GM12878 (cell line): ENCODE data around the gene ZNF443. TPM values are rescaled to one million over a fixed set of nuclear protein-coding genes. Genes with fewer than 3 reads are reported as not detected.

Experiments used
- ATAC-seq: fragments of 200-7000 bp; cut with Tn5 transposase; 3 replicates; pipeline ENCODE4 v1.9.1; 2020; ENCODE audit warnings: mild to moderate bottlenecking, moderate library complexity
- BruUV-seq: library from RNA; stranded (reverse); fragments of 400-500 nt; replicated peaks from 2 replicates; lab custom pipeline; 2021; lab: Mats Ljungman, UMichigan
- CTCF ChIA-PET: fragments of 300-600 bp; sonication (Branson Sonifier 250); formaldehyde crosslinking; extraction: SDS; loops from one replicate; lab custom pipeline; 2021; ENCODE audit warnings: inconsistent platforms; lab: Yijun Ruan, JAX
- POLR2A ChIA-PET: fragments of 350-600 bp; formaldehyde crosslinking; extraction: SDS; loops from one replicate; lab custom pipeline; 2021; ENCODE audit warnings: inconsistent platforms; lab: Charles Lee
- RAD21 ChIA-PET: fragments of 300-600 bp; sonication (Branson Sonifier 250); formaldehyde crosslinking; loops from one replicate; lab custom pipeline; 2023; ENCODE audit warnings: antibody characterized with exemption; ENCODE audit not compliant: unreplicated experiment; lab: Charles Lee
- SMC1A ChIA-PET: fragments of 300-600 bp; sonication (Branson Sonifier 250); formaldehyde crosslinking; loops from one replicate; lab custom pipeline; 2023; ENCODE audit not compliant: unreplicated experiment, uncharacterized antibody; lab: Charles Lee
- DNase-seq: peaks from one replicate; pipeline ENCODE4 v3.0.0-alpha.2; 2011; ENCODE audit warnings: low read depth, low spot score
- FAIRE-seq: peaks from 3 replicates; lab custom pipeline; 2011; peaks lifted over from hg19 to GRCh38; lab: Jason Lieb, UNC
- H2AFZ ChIP-seq: 2 replicates; pipeline ENCODE4 v1.6.0; 2011; ENCODE audit warnings: low read depth, low read length, control low read depth; ENCODE audit not compliant: control insufficient read depth
- H3K27ac ChIP-seq: 2 replicates; pipeline ENCODE4 v1.5.1; 2011; ENCODE audit warnings: control low read depth; ENCODE audit not compliant: control insufficient read depth, insufficient read depth
- H3K27me3 ChIP-seq, 2 experiments: replicated peaks in 1 of 2; 2 replicates each; pipeline versions ENCODE4 v1.6.0 to v1.6.1; 2011; ENCODE audit warnings: low read length in 1 of 2; ENCODE audit not compliant: control insufficient read depth in 2 of 2, insufficient read depth in 2 of 2
- H3K36me3 ChIP-seq, 2 experiments: 2 replicates each; pipeline ENCODE4 v1.5.1; 2011; ENCODE audit warnings: low read length in 1 of 2; ENCODE audit not compliant: control insufficient read depth in 2 of 2, insufficient read depth in 2 of 2
- H3K4me1 ChIP-seq: 2 replicates; pipeline ENCODE4 v1.6.1; 2011; ENCODE audit warnings: mild to moderate bottlenecking, low read length, moderate library complexity, mixed read lengths; ENCODE audit not compliant: control insufficient read depth, insufficient read depth
- H3K4me2 ChIP-seq: 2 replicates; pipeline ENCODE4 v1.6.0; 2011; ENCODE audit warnings: control low read depth; ENCODE audit not compliant: control insufficient read depth, insufficient read depth
- H3K4me3 ChIP-seq: fragments of 200-600 bp; sonication (generic); 2 replicates; pipeline ENCODE4 v1.5.1; 2016
- H3K79me2 ChIP-seq: 2 replicates; pipeline ENCODE4 v1.6.0; 2011; ENCODE audit warnings: low read length; ENCODE audit not compliant: control insufficient read depth, insufficient read depth
- H3K9ac ChIP-seq: 2 replicates; pipeline ENCODE4 v1.8.0; 2011; ENCODE audit warnings: low read length, control low read depth, mixed read lengths; ENCODE audit not compliant: control insufficient read depth, insufficient read depth
- H3K9me3 ChIP-seq: replicated peaks from 3 replicates; pipeline ENCODE4 v1.5.1; 2011; ENCODE audit warnings: mild to moderate bottlenecking, low read length; ENCODE audit not compliant: control insufficient read depth, insufficient read depth
- H4K20me1 ChIP-seq: 2 replicates; pipeline ENCODE4 v1.6.0; 2011; ENCODE audit not compliant: control insufficient read depth, insufficient read depth
- BMI1 ChIP-seq: fragments of 450-650 bp; IDR thresholded peaks from 2 replicates; pipeline ENCODE4 v1.6.1; 2016; ENCODE audit warnings: mild to moderate bottlenecking, moderate library complexity, borderline replicate concordance
- CEBPB ChIP-seq, 2 experiments: fragments of 150-350 bp in 1 of 2; IDR thresholded peaks; 2 replicates each; pipeline ENCODE4 v1.6.1; 2012 to 2014; ENCODE audit warnings: low read depth in 2 of 2, low read length in 2 of 2, borderline replicate concordance in 1 of 2, inconsistent platforms in 1 of 2
- GABPA ChIP-seq: IDR thresholded peaks from 2 replicates; pipeline ENCODE4 v1.6.1; 2014; ENCODE audit warnings: antibody characterized with exemption, low read depth, mild to moderate bottlenecking, inconsistent platforms
- JUND ChIP-seq: IDR thresholded peaks from 2 replicates; pipeline ENCODE4 v1.6.1; 2012; ENCODE audit warnings: low read depth, mild to moderate bottlenecking, low read length, improper control_type of control experiment, moderate library complexity
- PML ChIP-seq: IDR thresholded peaks from 2 replicates; pipeline ENCODE4 v1.6.1; 2012; ENCODE audit warnings: low read length, inconsistent platforms
- POLR2A ChIP-seq: IDR thresholded peaks from 2 replicates; pipeline ENCODE4 v1.6.1; 2011; ENCODE audit warnings: low read depth, mild to moderate bottlenecking, low read length
- POLR2AphosphoS5 ChIP-seq: IDR thresholded peaks from 2 replicates; pipeline ENCODE4 v1.6.1; 2011; ENCODE audit warnings: mild to moderate bottlenecking, low read length, inconsistent platforms
- RELA ChIP-seq: fragments of 450-650 bp; IDR thresholded peaks from 2 replicates; pipeline ENCODE4 v1.8.0; 2014; ENCODE audit warnings: borderline replicate concordance; ENCODE audit not compliant: partially characterized antibody
- SP1 ChIP-seq: IDR thresholded peaks from one replicate; pipeline ENCODE4 v1.6.1; 2011; ENCODE audit warnings: low read depth, low read length
- STAT3 ChIP-seq: IDR thresholded peaks from 2 replicates; pipeline ENCODE4 v1.6.1; 2011; ENCODE audit warnings: low read depth, low read length, improper control_type of control experiment
- TBL1XR1 ChIP-seq: IDR thresholded peaks from 2 replicates; pipeline ENCODE4 v1.6.1; 2012; ENCODE audit warnings: low read depth, low read length, improper control_type of control experiment
- WRNIP1 ChIP-seq: IDR thresholded peaks from 2 replicates; pipeline ENCODE4 v1.6.1; 2011; ENCODE audit warnings: low read depth, low read length, improper control_type of control experiment, borderline replicate concordance
- WGBS: methylation state at CpG from one replicate; pipeline ENCODE4 v1.1.6; 2016; ENCODE audit warnings: low lambda C conversion rate; ENCODE audit not compliant: insufficient replicate concordance, insufficient coverage; ENCODE audit errors: missing lambda C conversion rate; 5-methylcytosine and 5-hydroxymethylcytosine counted together
- in situ Hi-C: fragments of 300-500 bp; cut with MboI; formaldehyde crosslinking; loops from 9 replicates; pipeline ENCODE4 v1.14.3; 2018; ENCODE audit warnings: mixed read lengths
- intact Hi-C: fragments of 100-400 bp; cut with micrococcal nuclease; formaldehyde crosslinking; loops from one replicate; pipeline ENCODE4 v1.14.2; 2022; ENCODE audit not compliant: unreplicated experiment
- polyA plus RNA-seq, 11 experiments: library from polyadenylated mRNA; depleted of rRNA in 4 of 11; unstranded in 6 of 11; stranded (reverse) in 5 of 11; fragments of >200 nt; fragmentation: Nextera tagmentation in 4 of 11; fragmentation: Illumina TruSeq in 1 of 11; extraction: Ambion mirVana in 4 of 11; extraction: Trizol in 1 of 11; gene quantifications; 1 replicate in 1 of 11; 2 replicates in 10 of 11; pipeline versions ENCODE4 v1.2.1 to v1.2.3, GENCODE V29; 2011 to 2016; ENCODE audit warnings: inconsistent platforms in 2 of 11, missing spikeins in 2 of 11, low read depth in 1 of 11
- total RNA-seq, 4 experiments: library from RNA; depleted of rRNA in 3 of 4; stranded (reverse); fragments of >200 nt in 3 of 4; fragmentation: Illumina TruSeq in 1 of 4; extraction: Trizol in 1 of 4; gene quantifications; 2 replicates each; pipeline versions ENCODE4 v1.2.1 to v1.2.3, GENCODE V29; 2013 to 2021
- TF ChIP-seq, protein P1 (sequence below), 3 experiments: IDR thresholded peaks in 2 of 3; conservative IDR thresholded peaks in 1 of 3; 2 replicates each; pipeline ENCODE4 v1.5.1; 2011; ENCODE audit warnings: low read depth in 3 of 3, low read length in 3 of 3, mild to moderate bottlenecking in 3 of 3, control low read depth in 2 of 3, moderate library complexity in 2 of 3, inconsistent platforms in 1 of 3, mixed read lengths in 1 of 3; ENCODE audit not compliant: control insufficient read depth in 2 of 3, insufficient read depth in 1 of 3; ENCODE audit errors: extremely low read depth in 1 of 3
- TF ChIP-seq, protein P2 (sequence below): IDR thresholded peaks from 2 replicates; pipeline ENCODE4 v1.6.1; 2011; ENCODE audit warnings: low read depth, mild to moderate bottlenecking, low read length, moderate library complexity, borderline replicate concordance; ENCODE audit errors: extremely low read depth
- TF ChIP-seq, protein P3 (sequence below): fragments of 150-350 bp; IDR thresholded peaks from 2 replicates; pipeline ENCODE4 v1.6.1; 2014; ENCODE audit warnings: mild to moderate bottlenecking, low read depth, low read length
- TF ChIP-seq, protein P4 (sequence below): fragments of 450-650 bp; IDR thresholded peaks from 2 replicates; pipeline ENCODE4 v1.6.1; 2016; ENCODE audit warnings: mild to moderate bottlenecking

Gene ZNF443
- total and polyA plus RNA-seq, 10 of the 15 experiments (the other 5 are each of a cell fraction or from before 2014, with no cell fraction given) = 2.1 to 9.1 (median 3.9) TPM

DNA sequence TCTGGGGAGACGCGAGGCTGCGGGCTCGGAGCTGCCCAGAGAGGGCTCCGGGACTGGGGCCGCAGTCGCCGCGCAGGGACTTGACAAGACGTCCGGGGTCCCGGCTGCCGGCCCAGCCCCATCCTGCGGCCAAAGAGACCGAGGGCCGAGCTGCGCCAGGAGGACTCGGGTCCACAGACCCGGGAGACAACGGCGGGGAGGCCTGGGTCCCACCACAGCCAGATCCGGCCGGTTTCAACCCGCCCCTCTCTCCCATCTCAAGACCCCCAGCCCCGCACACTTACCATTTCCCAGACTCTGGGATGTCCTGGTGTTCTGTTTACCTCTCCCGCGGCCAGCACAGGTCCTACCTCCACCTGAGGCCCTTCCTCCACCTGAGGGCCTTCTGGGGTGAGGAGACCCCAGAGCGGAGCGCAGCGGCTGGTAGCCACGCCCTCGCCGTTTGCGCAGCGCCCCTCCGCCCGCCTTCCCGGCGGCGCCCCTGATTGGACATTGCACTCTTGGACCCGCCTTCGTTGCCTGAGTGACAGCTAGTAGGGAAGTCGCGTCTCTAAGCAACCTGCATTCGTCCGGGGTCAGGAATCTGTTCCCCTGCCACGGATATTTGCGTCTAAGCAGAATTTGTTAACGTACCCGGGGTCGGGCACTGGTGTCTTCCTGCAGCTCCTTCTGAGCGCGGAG, 43.7 kb upstream of the ZNF443 start, which contains the start of gene ZNF709:
TSS of gene ZNF709 (minus strand) at position 446 of the 681 bp plus-strand sequence. CDS start at position 287, 159 bp downstream.
- H3K9me3 ChIP-seq = no peaks in the 10 kb centered on the region; the same call in 2 of the 3 replicates
- H3K4me1 ChIP-seq = no peaks in the 10 kb centered on the region
- H3K27me3 ChIP-seq = no peaks in the 10 kb centered on the region
- 1% methylated on average over 53 of the region's 53 CpGs for WGBS
- ATAC-seq (peak; percentile 99), DNase-seq (peak; percentile 78), FAIRE-seq (peak; percentile 89)
- ChIA-PET SMC1A (interaction anchor here (1.5 kb wide), 1 partner anchor 11 kb away, joined by 8 read pairs; no protein-coding TSS in a partner anchor), RAD21 (interaction anchor here (1.4 kb wide), 1 partner anchor 11 kb away, joined by 6 read pairs; no protein-coding TSS in a partner anchor), CTCF (interaction anchor here (0.9 to 1.6 kb wide), 4 partner anchors 10 to 562 kb away, joined by 3 read pairs; no protein-coding TSS in a partner anchor), POLR2A (interaction anchor here (0.6 kb wide), 1 partner anchor 21 kb away, joined by 3 read pairs; no protein-coding TSS in a partner anchor)
- H3K4me3 ChIP-seq = peak within 1 kb of the TSS; percentile 98
- H3K79me2 ChIP-seq = peaks cover 7% of the 10 kb centered on the region
- in situ Hi-C loops = no loop called here
- BruUV-seq = no TSS peak
- peak within 1 kb of the TSS; percentile 79 for H3K9ac ChIP-seq
- H2AFZ ChIP-seq = peak within 1 kb of the TSS; percentile 93
- peak within 1 kb of the TSS; percentile 83 for H3K4me2 ChIP-seq
- H3K36me3 ChIP-seq = no peaks in the 10 kb centered on the region
- H3K27ac ChIP-seq = peak within 1 kb of the TSS; percentile 68
- intact Hi-C loops = no loop called here
- no peaks in the 10 kb centered on the region for H4K20me1 ChIP-seq
- TF ChIP-seq PML = no peak
- TF ChIP-seq CEBPB (IDR thresholded peaks at IDR 0.05; ENCODE audit: borderline replicate concordance in 1 of 2, low read depth in 2 of 2, low read length in 2 of 2) = no peak
- TF ChIP-seq JUND = no peak
- TF ChIP-seq, protein P1, sequence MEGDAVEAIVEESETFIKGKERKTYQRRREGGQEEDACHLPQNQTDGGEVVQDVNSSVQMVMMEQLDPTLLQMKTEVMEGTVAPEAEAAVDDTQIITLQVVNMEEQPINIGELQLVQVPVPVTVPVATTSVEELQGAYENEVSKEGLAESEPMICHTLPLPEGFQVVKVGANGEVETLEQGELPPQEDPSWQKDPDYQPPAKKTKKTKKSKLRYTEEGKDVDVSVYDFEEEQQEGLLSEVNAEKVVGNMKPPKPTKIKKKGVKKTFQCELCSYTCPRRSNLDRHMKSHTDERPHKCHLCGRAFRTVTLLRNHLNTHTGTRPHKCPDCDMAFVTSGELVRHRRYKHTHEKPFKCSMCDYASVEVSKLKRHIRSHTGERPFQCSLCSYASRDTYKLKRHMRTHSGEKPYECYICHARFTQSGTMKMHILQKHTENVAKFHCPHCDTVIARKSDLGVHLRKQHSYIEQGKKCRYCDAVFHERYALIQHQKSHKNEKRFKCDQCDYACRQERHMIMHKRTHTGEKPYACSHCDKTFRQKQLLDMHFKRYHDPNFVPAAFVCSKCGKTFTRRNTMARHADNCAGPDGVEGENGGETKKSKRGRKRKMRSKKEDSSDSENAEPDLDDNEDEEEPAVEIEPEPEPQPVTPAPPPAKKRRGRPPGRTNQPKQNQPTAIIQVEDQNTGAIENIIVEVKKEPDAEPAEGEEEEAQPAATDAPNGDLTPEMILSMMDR (IDR thresholded peaks at IDR 0.05 in 2 of 3, conservative IDR thresholded peaks at IDR 0.05 in 1 of 3; ENCODE audit: control insufficient read depth in 2 of 3, extremely low read depth in 1 of 3, insufficient read depth in 1 of 3, low read depth in 3 of 3, low read length in 3 of 3) = no peak
- TF ChIP-seq POLR2A = peak; percentile 84
- TF ChIP-seq, protein P2, sequence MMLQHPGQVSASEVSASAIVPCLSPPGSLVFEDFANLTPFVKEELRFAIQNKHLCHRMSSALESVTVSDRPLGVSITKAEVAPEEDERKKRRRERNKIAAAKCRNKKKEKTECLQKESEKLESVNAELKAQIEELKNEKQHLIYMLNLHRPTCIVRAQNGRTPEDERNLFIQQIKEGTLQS = no peak
- TF ChIP-seq POLR2AphosphoS5 = peak; percentile 71; the same call in 1 of the 2 replicates
- TF ChIP-seq, protein P3, sequence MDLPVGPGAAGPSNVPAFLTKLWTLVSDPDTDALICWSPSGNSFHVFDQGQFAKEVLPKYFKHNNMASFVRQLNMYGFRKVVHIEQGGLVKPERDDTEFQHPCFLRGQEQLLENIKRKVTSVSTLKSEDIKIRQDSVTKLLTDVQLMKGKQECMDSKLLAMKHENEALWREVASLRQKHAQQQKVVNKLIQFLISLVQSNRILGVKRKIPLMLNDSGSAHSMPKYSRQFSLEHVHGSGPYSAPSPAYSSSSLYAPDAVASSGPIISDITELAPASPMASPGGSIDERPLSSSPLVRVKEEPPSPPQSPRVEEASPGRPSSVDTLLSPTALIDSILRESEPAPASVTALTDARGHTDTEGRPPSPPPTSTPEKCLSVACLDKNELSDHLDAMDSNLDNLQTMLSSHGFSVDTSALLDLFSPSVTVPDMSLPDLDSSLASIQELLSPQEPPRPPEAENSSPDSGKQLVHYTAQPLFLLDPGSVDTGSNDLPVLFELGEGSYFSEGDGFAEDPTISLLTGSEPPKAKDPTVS = no peak
- TF ChIP-seq GABPA = no peak
- peak; percentile 87 for TF ChIP-seq SP1
- TF ChIP-seq, protein P4, sequence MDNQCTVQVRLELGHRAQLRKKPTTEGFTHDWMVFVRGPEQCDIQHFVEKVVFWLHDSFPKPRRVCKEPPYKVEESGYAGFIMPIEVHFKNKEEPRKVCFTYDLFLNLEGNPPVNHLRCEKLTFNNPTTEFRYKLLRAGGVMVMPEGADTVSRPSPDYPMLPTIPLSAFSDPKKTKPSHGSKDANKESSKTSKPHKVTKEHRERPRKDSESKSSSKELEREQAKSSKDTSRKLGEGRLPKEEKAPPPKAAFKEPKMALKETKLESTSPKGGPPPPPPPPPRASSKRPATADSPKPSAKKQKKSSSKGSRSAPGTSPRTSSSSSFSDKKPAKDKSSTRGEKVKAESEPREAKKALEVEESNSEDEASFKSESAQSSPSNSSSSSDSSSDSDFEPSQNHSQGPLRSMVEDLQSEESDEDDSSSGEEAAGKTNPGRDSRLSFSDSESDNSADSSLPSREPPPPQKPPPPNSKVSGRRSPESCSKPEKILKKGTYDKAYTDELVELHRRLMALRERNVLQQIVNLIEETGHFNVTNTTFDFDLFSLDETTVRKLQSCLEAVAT = 0 out of 2 replicates have a peak, but pooled peaks have one; percentile 22
- no peak for TF ChIP-seq TBL1XR1
- peak; percentile 91 for TF ChIP-seq BMI1
- TF ChIP-seq WRNIP1 = no peak
- no peak for TF ChIP-seq STAT3
- TF ChIP-seq RELA = peak; percentile 12
